ENCODE results near the gene CROCC.
"Not testable (repeated sequence)": the region's sequence is repeated elsewhere in the genome, so short reads cannot be mapped to it uniquely, and the experiment has no call there.

GRCh38 chr1:16914928-16915626 lies 6.7 kb upstream of the CROCC start:
- not testable (repeated sequence) for TF ChIP-seq POLR2AphosphoS5 (IDR thresholded peaks at IDR 0.05; ENCODE audit: low read depth, low read length); TAF1 (IDR thresholded peaks at IDR 0.05; ENCODE audit: borderline replicate concordance, low read depth, low read length); POLR2A (IDR thresholded peaks at IDR 0.05; ENCODE audit: low read depth, low read length)
